GM10266 (cell line): ENCODE data around the gene LZTS2.

ENCODE experiments used
- DNase-seq: peaks from one replicate; pipeline ENCODE4 v3.0.0; 2012; ENCODE audit errors: extremely low spot score
- TF ChIP-seq, protein P1 (sequence below): IDR thresholded peaks from 2 replicates; pipeline ENCODE4 v1.5.1; 2012; ENCODE audit warnings: mild to moderate bottlenecking, low read depth; ENCODE audit not compliant: control insufficient read depth, insufficient read depth; ENCODE audit errors: missing control alignments

Gene LZTS2

DNA sequence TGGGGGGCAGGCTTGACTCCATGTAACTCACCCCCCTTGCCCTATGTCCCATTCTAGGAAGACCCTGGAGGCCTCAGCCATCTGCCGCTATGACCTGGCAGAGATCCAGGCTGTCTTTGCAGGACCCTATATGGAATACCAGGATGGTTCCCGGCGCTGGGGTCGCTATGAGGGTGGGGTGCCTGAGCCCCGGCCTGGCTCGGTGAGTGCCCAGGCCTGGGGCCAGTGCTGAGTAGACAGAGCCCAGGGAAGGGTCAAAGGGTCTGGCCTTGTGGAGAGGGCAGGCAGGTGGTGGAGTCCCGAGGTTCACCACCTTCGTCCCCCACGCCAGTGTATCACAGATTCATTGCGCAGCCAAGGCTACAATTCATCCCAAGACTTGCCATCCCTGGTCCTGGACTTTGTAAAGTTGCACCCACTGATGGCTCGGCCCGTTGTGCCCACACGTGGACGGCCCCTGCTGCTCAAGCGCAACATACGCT lies 19.8 kb upstream of the LZTS2 start:
- TF ChIP-seq, protein P1, sequence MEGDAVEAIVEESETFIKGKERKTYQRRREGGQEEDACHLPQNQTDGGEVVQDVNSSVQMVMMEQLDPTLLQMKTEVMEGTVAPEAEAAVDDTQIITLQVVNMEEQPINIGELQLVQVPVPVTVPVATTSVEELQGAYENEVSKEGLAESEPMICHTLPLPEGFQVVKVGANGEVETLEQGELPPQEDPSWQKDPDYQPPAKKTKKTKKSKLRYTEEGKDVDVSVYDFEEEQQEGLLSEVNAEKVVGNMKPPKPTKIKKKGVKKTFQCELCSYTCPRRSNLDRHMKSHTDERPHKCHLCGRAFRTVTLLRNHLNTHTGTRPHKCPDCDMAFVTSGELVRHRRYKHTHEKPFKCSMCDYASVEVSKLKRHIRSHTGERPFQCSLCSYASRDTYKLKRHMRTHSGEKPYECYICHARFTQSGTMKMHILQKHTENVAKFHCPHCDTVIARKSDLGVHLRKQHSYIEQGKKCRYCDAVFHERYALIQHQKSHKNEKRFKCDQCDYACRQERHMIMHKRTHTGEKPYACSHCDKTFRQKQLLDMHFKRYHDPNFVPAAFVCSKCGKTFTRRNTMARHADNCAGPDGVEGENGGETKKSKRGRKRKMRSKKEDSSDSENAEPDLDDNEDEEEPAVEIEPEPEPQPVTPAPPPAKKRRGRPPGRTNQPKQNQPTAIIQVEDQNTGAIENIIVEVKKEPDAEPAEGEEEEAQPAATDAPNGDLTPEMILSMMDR, result no peak
- DNase-seq, result no peak

DNA sequence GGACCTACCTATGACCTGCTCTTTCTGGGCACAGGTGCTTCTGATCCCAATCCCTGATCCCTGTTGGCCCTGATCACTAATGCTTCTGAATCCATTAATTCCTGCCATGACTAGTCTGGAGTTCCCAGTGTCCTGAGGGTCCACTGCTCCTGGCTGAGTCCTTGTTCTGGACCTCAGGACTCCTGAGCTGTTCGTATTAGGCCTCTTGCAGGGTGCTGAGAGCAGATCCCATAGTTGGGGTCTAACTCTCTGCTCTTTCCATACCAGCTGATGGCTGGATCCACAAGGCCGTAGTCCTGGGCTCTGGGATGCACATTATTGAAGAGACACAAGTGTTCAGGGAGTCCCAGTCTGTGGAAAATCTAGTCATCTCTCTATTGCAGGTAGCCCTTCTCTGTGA lies 19.3 kb upstream of the LZTS2 start:
- TF ChIP-seq, protein P1, result no peak
- no peak for DNase-seq

DNA sequence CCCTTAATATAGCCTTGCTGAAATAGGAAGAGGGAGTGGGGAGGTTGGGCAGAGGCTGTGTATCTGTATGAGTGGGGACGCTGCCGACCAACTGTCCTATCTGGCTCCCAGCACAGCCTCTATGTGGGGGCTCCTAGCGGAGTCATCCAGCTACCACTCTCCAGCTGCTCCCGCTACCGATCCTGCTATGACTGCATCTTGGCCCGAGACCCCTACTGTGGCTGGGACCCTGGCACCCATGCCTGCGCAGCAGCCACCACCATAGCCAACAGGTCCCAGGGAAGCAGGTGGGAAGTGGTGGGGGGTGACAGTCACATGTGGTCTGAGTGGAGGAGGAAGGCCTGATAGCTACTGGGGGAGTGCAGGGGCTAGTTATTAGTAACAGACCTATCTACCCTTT lies 18.9 kb upstream of the LZTS2 start:
- TF ChIP-seq, protein P1, result no peak
- DNase-seq, result no peak

DNA sequence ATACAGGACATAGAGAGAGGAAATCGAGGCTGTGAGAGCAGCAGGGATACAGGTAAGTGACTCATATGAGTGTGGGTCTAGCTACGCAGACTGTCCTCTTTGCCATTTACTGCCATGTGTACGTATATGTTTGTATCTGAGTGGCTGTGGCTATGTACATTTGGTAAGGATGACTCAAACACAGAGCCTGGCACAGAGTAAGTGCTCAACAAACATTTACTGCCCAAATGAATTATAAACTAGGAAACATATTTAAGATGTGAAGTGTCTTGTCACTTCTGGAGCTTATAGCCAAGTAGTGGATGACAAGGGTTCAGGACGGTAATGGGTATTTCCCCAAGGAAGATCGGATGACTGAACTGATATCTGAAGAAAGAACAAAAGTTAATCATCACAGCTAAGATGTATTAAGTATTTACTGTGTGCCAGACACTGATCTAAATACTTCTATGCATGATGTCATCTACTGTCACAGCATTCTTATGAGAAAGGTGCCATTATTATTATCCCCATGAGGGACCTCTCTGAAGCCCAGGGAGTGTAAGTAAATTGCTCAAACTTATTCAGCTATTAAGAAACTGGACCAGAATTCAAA lies 18.3 kb upstream of the LZTS2 start:
- no peak for DNase-seq
- TF ChIP-seq, protein P1, result no peak

DNA sequence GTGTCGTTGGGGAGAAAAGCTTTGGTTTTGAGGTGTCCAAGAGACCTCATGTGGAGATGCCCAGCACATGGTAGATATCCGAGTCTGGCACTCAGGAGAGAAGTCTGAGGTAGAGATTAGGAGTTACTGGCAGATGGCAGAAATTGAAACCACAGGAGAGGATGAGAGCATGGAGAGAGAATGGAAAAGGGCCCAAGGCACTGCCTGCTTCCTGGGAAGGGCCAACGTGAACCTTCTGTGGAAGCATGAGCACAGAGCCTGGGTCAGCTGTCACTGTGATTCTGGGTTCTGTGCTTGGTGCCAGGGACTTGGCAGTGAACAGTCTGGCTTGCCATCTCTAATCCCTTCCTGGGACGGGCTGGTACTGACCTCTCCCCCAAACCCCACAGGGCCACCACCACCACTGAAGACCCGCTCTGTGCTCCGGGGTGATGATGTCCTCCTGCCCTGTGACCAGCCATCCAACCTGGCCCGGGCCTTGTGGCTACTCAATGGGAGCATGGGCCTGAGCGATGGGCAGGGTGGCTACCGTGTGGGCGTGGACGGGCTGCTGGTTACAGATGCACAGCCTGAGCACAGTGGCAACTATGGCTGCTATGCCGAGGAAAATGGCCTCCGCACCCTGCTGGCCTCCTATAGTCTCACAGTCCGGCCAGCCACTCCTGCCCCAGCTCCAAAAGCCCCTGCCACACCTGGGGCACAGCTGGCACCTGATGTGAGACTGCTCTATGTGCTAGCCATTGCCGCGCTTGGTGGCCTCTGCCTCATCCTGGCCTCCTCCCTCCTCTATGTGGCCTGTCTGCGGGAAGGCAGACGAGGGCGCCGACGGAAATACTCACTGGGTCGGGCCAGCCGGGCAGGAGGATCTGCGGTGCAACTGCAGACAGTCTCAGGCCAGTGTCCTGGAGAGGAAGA lies 16.4 kb upstream of the LZTS2 start:
- no peak for DNase-seq
- TF ChIP-seq, protein P1, result no peak

DNA sequence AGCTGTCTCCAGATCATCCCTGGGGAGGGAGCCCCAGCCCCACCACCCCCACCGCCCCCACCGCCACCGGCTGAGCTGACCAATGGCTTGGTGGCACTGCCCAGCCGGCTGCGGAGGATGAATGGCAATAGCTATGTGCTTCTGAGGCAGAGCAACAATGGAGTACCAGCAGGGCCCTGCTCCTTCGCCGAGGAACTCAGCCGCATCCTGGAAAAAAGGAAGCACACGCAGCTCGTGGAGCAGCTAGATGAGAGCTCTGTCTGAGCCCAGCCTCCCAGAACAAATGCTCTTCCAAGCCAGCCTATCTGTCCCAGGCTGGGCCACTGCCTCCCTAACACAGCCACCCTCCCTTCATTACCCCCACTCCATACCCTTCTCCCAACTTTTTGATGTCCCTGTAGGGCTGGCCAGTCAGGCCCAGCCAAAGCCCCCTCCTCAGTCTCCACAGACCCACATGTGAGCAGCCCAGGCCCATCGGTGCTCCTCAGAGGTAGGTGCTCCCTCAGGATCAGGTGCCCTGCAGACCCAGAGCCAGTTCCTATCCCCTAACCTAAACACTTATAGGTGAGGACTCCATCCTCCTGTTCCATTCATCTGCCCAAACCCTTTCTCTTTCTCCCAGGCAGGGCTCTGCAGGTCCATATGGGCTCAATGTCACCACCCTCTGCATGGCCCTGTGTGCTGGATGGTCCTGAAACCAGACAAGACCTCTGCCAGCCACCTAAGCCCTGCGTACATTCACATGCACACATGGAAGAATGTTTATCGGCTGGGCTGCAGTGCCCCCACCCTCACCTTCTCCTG lies 15.5 kb upstream of the LZTS2 start:
- no peak for DNase-seq
- TF ChIP-seq, protein P1, result no peak
